KG1 (cell line): ENCODE data around the gene BSCL2.
A peak's percentile ranks its signal among the peaks of the same experiment; 100 is the strongest.
"Not testable (repeated sequence)": the region's sequence is repeated elsewhere in the genome, so short reads cannot be mapped to it uniquely, and the experiment has no call there.

Experiments
- DNase-seq: peaks from one replicate; lab custom pipeline; 2025; lab: John Stamatoyannopoulos, UW

BSCL2 gene

GRCh38 chr11:62656796-62657429, 50.3 kb downstream of the BSCL2 start:
- no peak for DNase-seq

GRCh38 chr11:62654297-62654696, 52.9 kb downstream of the BSCL2 start:
- DNase-seq: no peak

- DNase-seq: no peak
Measured at GRCh38 chr11:62652161-62653006, 54.8 kb downstream of the BSCL2 start.

- not testable (repeated sequence) for DNase-seq
Measured at GRCh38 chr11:62650283-62650682, 56.9 kb downstream of the BSCL2 start.

GRCh38 chr11:62649486-62649885, 57.7 kb downstream of the BSCL2 start:
- DNase-seq: no peak

GRCh38 chr11:62648967-62649364, 58.3 kb downstream of the BSCL2 start:
- no peak for DNase-seq

GRCh38 chr11:62648185-62648966, 58.8 kb downstream of the BSCL2 start:
- DNase-seq: no peak

- no peak for DNase-seq
Measured at GRCh38 chr11:62647609-62648005, 59.6 kb downstream of the BSCL2 start.

GRCh38 chr11:62646825-62647608, 60.2 kb downstream of the BSCL2 start:
- DNase-seq: no peak

GRCh38 chr11:62645946-62646824, 61.0 kb downstream of the BSCL2 start, which contains the start of gene GANAB:
Gene GANAB (minus strand): TSS chr11:62646613. CDS start chr11:62646599, 14 bp downstream.
- DNase-seq: peak; percentile 100

- no peak for DNase-seq
Measured at GRCh38 chr11:62645671-62645945, 61.6 kb downstream of the BSCL2 start.

GRCh38 chr11:62644220-62644619, 63.0 kb downstream of the BSCL2 start:
- DNase-seq: no peak
